Lung (tissue), 12 donors: ENCODE data around the gene TTC36. TPM values are rescaled to one million over a fixed set of nuclear protein-coding genes. Genes with fewer than 3 reads are reported as not detected.
A peak's percentile ranks its signal among the peaks of the same experiment; 100 is the strongest.

Experiments used
- ATAC-seq: fragments of 200-7000 bp; cut with Tn5 transposase; one replicate; pipeline ENCODE4 v1.9.1; 2020; ENCODE audit warnings: moderate number of reproducible peaks; ENCODE audit not compliant: insufficient read depth, low FRiP score
- DNase-seq, 3 donors: peaks; one replicate each; pipeline ENCODE4 v3.0.0-alpha.2; 2013 to 2017
- H3K27ac ChIP-seq, 2 donors: one replicate each; pipeline ENCODE4 v1.5.1; 2013; ENCODE audit warnings: mild to moderate bottlenecking in 2 of 2, moderate library complexity in 2 of 2, control low read depth in 1 of 2, inconsistent platforms in 1 of 2, low read depth in 1 of 2, low read length in 1 of 2
- H3K27me3 ChIP-seq, 3 donors: one replicate each; pipeline ENCODE4 v1.5.1; 2013; ENCODE audit warnings: low read length in 2 of 3; ENCODE audit not compliant: control insufficient read depth in 3 of 3, insufficient read depth in 3 of 3
- H3K36me3 ChIP-seq, 4 donors: one replicate each; pipeline ENCODE4 v1.5.1; 2013; ENCODE audit warnings: low read length in 4 of 4, mild to moderate bottlenecking in 1 of 4, moderate library complexity in 1 of 4; ENCODE audit not compliant: control insufficient read depth in 4 of 4, insufficient read depth in 4 of 4
- H3K4me1 ChIP-seq, 5 donors: one replicate each; pipeline ENCODE4 v1.5.1; 2013; ENCODE audit warnings: low read length in 5 of 5, mild to moderate bottlenecking in 2 of 5, moderate library complexity in 1 of 5; ENCODE audit not compliant: control insufficient read depth in 5 of 5, insufficient read depth in 5 of 5
- H3K4me3 ChIP-seq: one replicate; pipeline ENCODE4 v1.5.1; 2013; ENCODE audit warnings: mild to moderate bottlenecking, control low read depth, moderate library complexity
- H3K9ac ChIP-seq, 2 donors: one replicate each; pipeline ENCODE4 v1.5.1; 2013; ENCODE audit warnings: low read length in 2 of 2, control low read depth in 1 of 2; ENCODE audit not compliant: insufficient read depth in 1 of 2
- H3K9me3 ChIP-seq, 4 donors: one replicate each; pipeline ENCODE4 v1.5.1; 2013; ENCODE audit warnings: low read length in 3 of 4, mild to moderate bottlenecking in 1 of 4, moderate library complexity in 1 of 4; ENCODE audit not compliant: control insufficient read depth in 4 of 4, insufficient read depth in 3 of 4
- CTCF ChIP-seq: IDR thresholded peaks from 2 replicates; pipeline ENCODE4 v1.5.1; 2012; ENCODE audit warnings: mild to moderate bottlenecking; ENCODE audit errors: control extremely low read depth, extremely low read depth
- WGBS, 2 donors: extraction: QIAGEN DNeasy Blood & Tissue Kit; methylation state at CpG; one replicate each; pipeline ENCODE4 v1.1.7; 2013; 5-methylcytosine and 5-hydroxymethylcytosine counted together
- polyA plus RNA-seq, 2 donors: library from polyadenylated mRNA; stranded (reverse); fragments of 200-250 nt; gene quantifications; one replicate each; pipeline ENCODE4 v1.2.1, GENCODE V29; 2013
- total RNA-seq, 2 donors: library from RNA; depleted of rRNA in 1 of 2; stranded (reverse); fragments of >200 nt in 1 of 2; gene quantifications; one replicate each; pipeline ENCODE4 v1.2.1, GENCODE V29; 2014 to 2021
- donor health status: control.
- donor health status: control.
- donor health status: Bipolar disorder and iron deficiency.
- donor health status: healthy.
- donor health status: DM: yes; HTN: yes; CAD: no.

TTC36 gene
- total and polyA plus RNA-seq, 4 donors, result 0.14 to 1.6 (median 0.68) TPM

- H3K9ac ChIP-seq, result no peak overlapping the region
- H3K4me3 ChIP-seq, result no peak overlapping the region
- no peak for TF ChIP-seq CTCF
- H3K9me3 ChIP-seq, result no peaks in the 10 kb centered on the region
- no peaks in the 10 kb centered on the region for H3K27me3 ChIP-seq
- no peak for ATAC-seq
- WGBS, 2 donors, result 90 to 92% methylated on average over 6 of the region's 6 CpGs
- peaks cover 0 to 11% (median 9%) of the 10 kb centered on the region in 4 donors for H3K36me3 ChIP-seq
- no peak overlapping the region for H3K27ac ChIP-seq
- peaks cover 0 to 13% (median 0%) of the 10 kb centered on the region in 5 donors for H3K4me1 ChIP-seq
- no peak for DNase-seq
Observed at GRCh38 chr11:118528511-118528910, 1.2 kb downstream of the TTC36 start.

- no peak overlapping the region for H3K4me3 ChIP-seq
- no peak for DNase-seq
- no peak for TF ChIP-seq CTCF
- H3K4me1 ChIP-seq, result peaks cover 0 to 13% (median 1%) of the 10 kb centered on the region in 5 donors
- H3K9ac ChIP-seq, result no peak overlapping the region
- no peaks in the 10 kb centered on the region for H3K9me3 ChIP-seq
- peaks cover 0 to 3% (median 3%) of the 10 kb centered on the region in 4 donors for H3K36me3 ChIP-seq
- H3K27ac ChIP-seq, result no peak overlapping the region
- H3K27me3 ChIP-seq, result no peaks in the 10 kb centered on the region
- WGBS, 2 donors, result 71 to 84% methylated on average over 5 of the region's 5 CpGs
- no peak for ATAC-seq
Observed at GRCh38 chr11:118529584-118530175, 2.4 kb downstream of the TTC36 start.

GRCh38 chr11:118530180-118530682 lies 3.0 kb downstream of the TTC36 start:
- H3K27me3 ChIP-seq, result no peaks in the 10 kb centered on the region
- peaks cover 0 to 13% (median 4%) of the 10 kb centered on the region in 5 donors for H3K4me1 ChIP-seq
- TF ChIP-seq CTCF, result no peak
- DNase-seq, result peak in 2 of 3 donors; percentile 16 to 18
- peak overlapping the region in 1 of 2 donors; percentile 37 for H3K9ac ChIP-seq
- ATAC-seq, result no peak
- peak overlapping the region; percentile 70 for H3K4me3 ChIP-seq
- no peaks in the 10 kb centered on the region for H3K9me3 ChIP-seq
- H3K36me3 ChIP-seq, result peaks cover 0 to 3% (median 1%) of the 10 kb centered on the region in 4 donors
- H3K27ac ChIP-seq, result peak overlapping the region in 1 of 2 donors; percentile 2
- WGBS, 2 donors, result 5 to 8% methylated on average over 20 to 31 of the region's 31 CpGs
